Endothelial cell of umbilical vein (primary cell): ENCODE data around the gene SNX19. TPM values are rescaled to one million over a fixed set of nuclear protein-coding genes. Genes with fewer than 3 reads are reported as not detected.

ENCODE experiments used
- BruUV-seq: library from RNA; stranded (reverse); fragments of 400-500 nt; replicated peaks from 2 replicates; lab custom pipeline; 2021; lab: Mats Ljungman, UMichigan
- CTCF ChIA-PET: fragments of 300-600, 350-600 bp; sonication (Branson Sonifier 250); formaldehyde crosslinking; loops from one replicate; lab custom pipeline; 2021; ENCODE audit warnings: antibody characterized with exemption, inconsistent platforms; lab: Charles Lee
- POLR2A ChIA-PET: fragments of 300-600, 350-600 bp; sonication (Branson Sonifier 250); formaldehyde crosslinking; loops from one replicate; lab custom pipeline; 2021; ENCODE audit warnings: antibody characterized with exemption, inconsistent platforms; lab: Charles Lee
- DNase-seq: peaks from one replicate; pipeline ENCODE4 v3.0.0-alpha.2; 2011; ENCODE audit warnings: low read depth, low spot score
- FAIRE-seq: peaks from 2 replicates; lab custom pipeline; 2011; peaks lifted over from hg19 to GRCh38; lab: Jason Lieb, UNC
- H2AFZ ChIP-seq: 2 replicates; pipeline ENCODE4 v1.6.0; 2012; ENCODE audit warnings: low read depth, low read length, control low read depth, inconsistent platforms
- H3K27ac ChIP-seq: 2 replicates; pipeline ENCODE4 v1.5.1; 2011; ENCODE audit warnings: low read depth, mild to moderate bottlenecking, control low read depth, low read length, moderate library complexity; ENCODE audit not compliant: insufficient read depth
- H3K27me3 ChIP-seq, 2 experiments: 2 replicates each; pipeline versions ENCODE4 v1.6.0 to v1.6.1; 2011; ENCODE audit warnings: low read length in 2 of 2, mixed read lengths in 1 of 2; ENCODE audit not compliant: control insufficient read depth in 2 of 2, insufficient read depth in 2 of 2
- H3K36me3 ChIP-seq, 2 experiments: 2 replicates in 1 of 2; 3 replicates in 1 of 2; pipeline ENCODE4 v1.5.1; 2011; ENCODE audit warnings: low read length in 2 of 2, mild to moderate bottlenecking in 1 of 2, moderate library complexity in 1 of 2; ENCODE audit not compliant: control insufficient read depth in 2 of 2, insufficient read depth in 2 of 2; ENCODE audit errors: extremely low read depth in 1 of 2
- H3K4me1 ChIP-seq: 3 replicates; pipeline ENCODE4 v1.5.1; 2011; ENCODE audit warnings: mild to moderate bottlenecking, low read length; ENCODE audit not compliant: control insufficient read depth, insufficient read depth; ENCODE audit errors: extremely low read depth
- H3K4me2 ChIP-seq: 2 replicates; pipeline ENCODE4 v1.6.1; 2011; ENCODE audit warnings: low read length, control low read depth, mixed read lengths; ENCODE audit not compliant: insufficient read depth
- H3K4me3 ChIP-seq, 3 experiments: fragments of 200-600 bp in 1 of 3; sonication (generic), shearing (Covaris generic) in 1 of 3; replicated peaks in 1 of 3; 2 replicates each; pipeline ENCODE4 v1.5.1; 2011 to 2016; ENCODE audit warnings: control low read depth in 3 of 3, low read length in 3 of 3, mild to moderate bottlenecking in 2 of 3, inconsistent platforms in 1 of 3, low read depth in 1 of 3, moderate library complexity in 1 of 3; ENCODE audit not compliant: insufficient read depth in 1 of 3
- H3K79me2 ChIP-seq: 2 replicates; pipeline ENCODE4 v1.6.0; 2012; ENCODE audit warnings: low read length, inconsistent platforms; ENCODE audit not compliant: control insufficient read depth, insufficient read depth
- H3K9ac ChIP-seq: replicated peaks from 2 replicates; pipeline ENCODE3; 2011; ENCODE audit warnings: low read length, control low read depth; ENCODE audit not compliant: insufficient read depth; ENCODE audit errors: extremely low read depth
- H3K9me1 ChIP-seq: replicated peaks from 3 replicates; pipeline ENCODE4 v1.6.0; 2011; ENCODE audit warnings: mild to moderate bottlenecking, low read length; ENCODE audit not compliant: control insufficient read depth, insufficient read depth; ENCODE audit errors: extremely low read depth
- H3K9me3 ChIP-seq: replicated peaks from 2 replicates; pipeline ENCODE4 v1.5.1; 2012; ENCODE audit warnings: low read length, inconsistent platforms; ENCODE audit not compliant: control insufficient read depth, insufficient read depth
- H4K20me1 ChIP-seq: replicated peaks from 2 replicates; pipeline ENCODE3; 2011; ENCODE audit warnings: mild to moderate bottlenecking, low read length; ENCODE audit not compliant: control insufficient read depth, insufficient read depth; ENCODE audit errors: extremely low read depth
- EZH2 ChIP-seq: IDR thresholded peaks from 2 replicates; pipeline ENCODE4 v1.6.1; 2012; ENCODE audit warnings: borderline replicate concordance, low read depth, mild to moderate bottlenecking, moderate library complexity, low read length, inconsistent platforms; ENCODE audit not compliant: severe bottlenecking
- FOS ChIP-seq: IDR thresholded peaks from 2 replicates; pipeline ENCODE4 v1.6.1; 2011; ENCODE audit warnings: mild to moderate bottlenecking, low read length, moderate library complexity, borderline replicate concordance; ENCODE audit not compliant: insufficient read depth
- GATA2 ChIP-seq: IDR thresholded peaks from 2 replicates; pipeline ENCODE4 v1.7.0; 2011; ENCODE audit warnings: low read depth, mild to moderate bottlenecking, moderate library complexity, mixed read lengths, low read length; ENCODE audit not compliant: insufficient read length, insufficient read depth
- JUN ChIP-seq: IDR thresholded peaks from 2 replicates; pipeline ENCODE4 v1.6.1; 2011; ENCODE audit warnings: borderline replicate concordance, low read depth; ENCODE audit not compliant: insufficient read length, insufficient read depth
- MYC ChIP-seq: IDR thresholded peaks from one replicate; pipeline ENCODE4 v1.6.1; 2011; ENCODE audit warnings: mild to moderate bottlenecking, low read depth, low read length
- POLR2A ChIP-seq: IDR thresholded peaks from 2 replicates; pipeline ENCODE4 v1.6.1; 2012; ENCODE audit warnings: low read depth, mild to moderate bottlenecking, control low read depth, low read length
- POLR2AphosphoS5 ChIP-seq: IDR thresholded peaks from 2 replicates; pipeline ENCODE4 v1.6.1; 2012; ENCODE audit warnings: low read depth, mild to moderate bottlenecking, control low read depth, low read length, moderate library complexity; ENCODE audit not compliant: insufficient read depth
- dilution Hi-C: fragments of 300-500 bp; cut with MboI; formaldehyde crosslinking; loops from one replicate; pipeline ENCODE4 v1.15.0; 2019; ENCODE audit warnings: low sequenced_read_pairs; ENCODE audit not compliant: extremely low pct_ligation_motif_present
- intact Hi-C: fragments of 100-400 bp; cut with micrococcal nuclease; formaldehyde crosslinking; loops from one replicate; pipeline ENCODE4 v1.10.0; 2022
- polyA plus RNA-seq, 4 experiments: library from polyadenylated mRNA; depleted of rRNA in 3 of 4; stranded (reverse) in 3 of 4; unstranded in 1 of 4; fragments of >200 nt; gene quantifications; 2 replicates each; pipeline versions ENCODE4 v1.2.1 to v1.2.3, GENCODE V29; 2011 to 2012; ENCODE audit warnings: missing spikeins in 1 of 4
- total RNA-seq: library from RNA; stranded (reverse); gene quantifications from 2 replicates; pipeline ENCODE4 v1.2.3, GENCODE V29; 2021
- TF ChIP-seq, protein P1 (sequence below), 2 donors: IDR thresholded peaks; 1 replicate in 1 of 2; 2 replicates in 1 of 2; pipeline ENCODE4 v1.5.1; 2011; ENCODE audit warnings: low read length in 2 of 2, mild to moderate bottlenecking in 2 of 2, moderate library complexity in 2 of 2, control low read depth in 1 of 2, inconsistent platforms in 1 of 2, low read depth in 1 of 2; ENCODE audit not compliant: insufficient read depth in 1 of 2; ENCODE audit errors: extremely low read depth in 1 of 2
- TF ChIP-seq, protein P2 (sequence below): IDR thresholded peaks from 2 replicates; pipeline ENCODE4 v1.6.1; 2011; ENCODE audit not compliant: insufficient read depth, insufficient read length

Gene SNX19
- total and polyA plus RNA-seq, 2 donors (not counting 3 experiments of a cell fraction or from before 2014, with no cell fraction given), result 37.4 to 49.8 TPM

DNA sequence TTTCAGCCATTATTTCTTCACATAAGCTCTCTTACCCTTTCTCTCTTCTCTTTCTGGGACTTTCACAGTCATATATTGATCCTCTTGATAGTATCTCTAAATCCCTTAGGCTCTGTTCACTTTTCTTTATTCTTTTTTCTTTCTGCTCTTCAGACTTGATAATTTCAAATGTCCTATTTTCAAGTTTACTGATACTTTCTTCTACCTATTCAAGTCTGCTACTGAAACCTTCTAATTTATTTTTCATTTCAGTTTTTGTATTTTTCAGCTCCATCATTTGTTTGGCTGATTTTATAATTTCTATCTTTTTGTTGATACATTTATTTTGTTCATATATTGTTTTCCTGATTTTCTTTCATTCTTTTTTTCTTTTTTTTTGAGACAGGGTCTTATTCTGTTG lies 79.1 kb downstream of the SNX19 start:
- H2AFZ ChIP-seq, result no peak overlapping the region
- no peaks in the 10 kb centered on the region for H3K36me3 ChIP-seq
- no peaks in the 10 kb centered on the region for H3K9me1 ChIP-seq
- DNase-seq (no peak), FAIRE-seq (no peak)
- H3K4me3 ChIP-seq, result no peak overlapping the region
- no peaks in the 10 kb centered on the region for H4K20me1 ChIP-seq
- BruUV-seq, result no TSS peak
- no peaks in the 10 kb centered on the region for H3K79me2 ChIP-seq
- dilution Hi-C loops, result no loop called here
- no peaks in the 10 kb centered on the region for H3K4me1 ChIP-seq
- no peak overlapping the region for H3K4me2 ChIP-seq
- H3K27ac ChIP-seq, result no peak overlapping the region
- H3K9ac ChIP-seq, result no peak overlapping the region
- TF ChIP-seq FOS (no peak), POLR2AphosphoS5 (no peak), GATA2 (no peak), POLR2A (no peak), MYC (no peak), JUN (no peak), EZH2 (no peak)
- TF ChIP-seq, protein P1, sequence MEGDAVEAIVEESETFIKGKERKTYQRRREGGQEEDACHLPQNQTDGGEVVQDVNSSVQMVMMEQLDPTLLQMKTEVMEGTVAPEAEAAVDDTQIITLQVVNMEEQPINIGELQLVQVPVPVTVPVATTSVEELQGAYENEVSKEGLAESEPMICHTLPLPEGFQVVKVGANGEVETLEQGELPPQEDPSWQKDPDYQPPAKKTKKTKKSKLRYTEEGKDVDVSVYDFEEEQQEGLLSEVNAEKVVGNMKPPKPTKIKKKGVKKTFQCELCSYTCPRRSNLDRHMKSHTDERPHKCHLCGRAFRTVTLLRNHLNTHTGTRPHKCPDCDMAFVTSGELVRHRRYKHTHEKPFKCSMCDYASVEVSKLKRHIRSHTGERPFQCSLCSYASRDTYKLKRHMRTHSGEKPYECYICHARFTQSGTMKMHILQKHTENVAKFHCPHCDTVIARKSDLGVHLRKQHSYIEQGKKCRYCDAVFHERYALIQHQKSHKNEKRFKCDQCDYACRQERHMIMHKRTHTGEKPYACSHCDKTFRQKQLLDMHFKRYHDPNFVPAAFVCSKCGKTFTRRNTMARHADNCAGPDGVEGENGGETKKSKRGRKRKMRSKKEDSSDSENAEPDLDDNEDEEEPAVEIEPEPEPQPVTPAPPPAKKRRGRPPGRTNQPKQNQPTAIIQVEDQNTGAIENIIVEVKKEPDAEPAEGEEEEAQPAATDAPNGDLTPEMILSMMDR (IDR thresholded peaks at IDR 0.05; ENCODE audit: extremely low read depth in 1 of 2, insufficient read depth in 1 of 2, low read depth in 1 of 2, low read length in 2 of 2), result no peak
- TF ChIP-seq, protein P2, sequence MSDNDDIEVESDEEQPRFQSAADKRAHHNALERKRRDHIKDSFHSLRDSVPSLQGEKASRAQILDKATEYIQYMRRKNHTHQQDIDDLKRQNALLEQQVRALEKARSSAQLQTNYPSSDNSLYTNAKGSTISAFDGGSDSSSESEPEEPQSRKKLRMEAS, result no peak
- H3K9me3 ChIP-seq, result no peaks in the 10 kb centered on the region
- intact Hi-C loops, result no loop called here
- POLR2A ChIA-PET, result interaction anchor here (0.6 kb wide), 1 partner anchor 392 kb away, joined by 3 read pairs; no protein-coding TSS in a partner anchor
- CTCF ChIA-PET, result interaction anchor here (0.8 to 1.0 kb wide), 2 partner anchors 25 to 406 kb away, joined by 3 to 4 read pairs; no protein-coding TSS in a partner anchor
- peaks cover 5 to 10% of the 10 kb centered on the region in 2 experiments for H3K27me3 ChIP-seq
